Left lung (tissue), 10 donors: ENCODE measurements around the gene TMEM106B. TPM values are rescaled to one million over a fixed set of nuclear protein-coding genes. Genes with fewer than 3 reads are reported as not detected.

Source experiments
- ATAC-seq: fragments of 200-7000 bp; cut with Tn5 transposase; one replicate; pipeline ENCODE4 v1.9.1; 2020; ENCODE audit warnings: moderate library complexity
- DNase-seq, 4 donors: peaks; one replicate each; pipeline ENCODE4 v3.0.0-alpha.2; 2013 to 2020
- H3K27ac ChIP-seq, 2 donors: fragments of 200-600 bp; sonication (generic) in 1 of 2; one replicate each; pipeline versions ENCODE4 v1.5.0 to v1.8.0; 2020 to 2021
- H3K27me3 ChIP-seq, 2 donors: fragments of 200-600 bp; sonication (generic) in 1 of 2; one replicate each; pipeline versions ENCODE4 v1.5.0 to v1.8.0; 2020 to 2021
- H3K36me3 ChIP-seq, 2 donors: fragments of 200-600 bp; sonication (generic) in 1 of 2; one replicate each; pipeline versions ENCODE4 v1.5.0 to v1.8.0; 2020 to 2021
- H3K4me1 ChIP-seq, 2 donors: fragments of 200-600 bp; one replicate each; pipeline ENCODE4 v1.8.0; 2021
- H3K4me3 ChIP-seq, 2 donors: fragments of 200-600 bp; sonication (generic) in 1 of 2; one replicate each; pipeline versions ENCODE4 v1.5.0 to v1.8.0; 2020 to 2021; ENCODE audit warnings: mild to moderate bottlenecking in 1 of 2
- H3K9me3 ChIP-seq, 2 donors: fragments of 200-600 bp; sonication (generic) in 1 of 2; one replicate each; pipeline versions ENCODE4 v1.5.0 to v1.8.0; 2020 to 2021
- CTCF ChIP-seq, 2 donors: fragments of 200-600 bp; sonication (generic) in 1 of 2; IDR thresholded peaks; one replicate each; pipeline versions ENCODE4 v1.5.0 to v1.8.0; 2021; ENCODE audit warnings: antibody characterized with exemption in 2 of 2
- intact Hi-C, 2 donors: fragments of 100-400 bp; cut with DNase I; formaldehyde crosslinking; loops; one replicate each; pipeline versions ENCODE4 v1.11.2 to v1.14.2; 2022
- polyA plus RNA-seq, 6 donors: library from polyadenylated mRNA; unstranded; fragments of 120-200 nt; gene quantifications; one replicate each; pipeline ENCODE4 v1.2.1, GENCODE V29; 2013; ENCODE audit not compliant: insufficient read length in 6 of 6
- total RNA-seq, 2 donors: library from RNA; stranded (reverse); fragmentation: NEBNext Ultra II Directional; extraction: Animal tissue kit (Norgen Biotek cat#: 25700); gene quantifications; one replicate each; pipeline ENCODE4 v1.2.1, GENCODE V29; 2021
- donor health status: DM: no; HTN: yes; CAD: no.
- donor health status: DM: no; HTN: no; CAD: no.

Gene TMEM106B
- total and polyA plus RNA-seq, 8 donors: 43.3 to 78.7 (median 69.6) TPM

GRCh38 chr7:12234334-12234865 is 23.3 kb downstream of the TMEM106B start:
- Histone ChIP-seq H3K27ac (no peak overlapping the region), H3K36me3 (peaks cover 0 to 15% of the 10 kb centered on the region in 2 donors), H3K9me3 (no peaks in the 10 kb centered on the region), H3K4me1 (no peaks in the 10 kb centered on the region), H3K4me3 (no peak overlapping the region), H3K27me3 (no peaks in the 10 kb centered on the region)
- no peak for TF ChIP-seq CTCF (IDR thresholded peaks at IDR 0.05)
- no peak for DNase-seq
- intact Hi-C loops: no loop called here
- ATAC-seq: no peak

- no peaks in the 10 kb centered on the region for H3K27me3 ChIP-seq
- no peaks in the 10 kb centered on the region for H3K4me1 ChIP-seq
- H3K4me3 ChIP-seq: no peak overlapping the region
- intact Hi-C loops: no loop called here
- no peaks in the 10 kb centered on the region for H3K9me3 ChIP-seq
- H3K27ac ChIP-seq: no peak overlapping the region
- ATAC-seq (no peak), DNase-seq (no peak)
- H3K36me3 ChIP-seq: peaks cover 0 to 4% of the 10 kb centered on the region in 2 donors
- no peak for TF ChIP-seq CTCF (IDR thresholded peaks at IDR 0.05)
Measured at GRCh38 chr7:12235970-12236369, 24.9 kb downstream of the TMEM106B start.

- Histone ChIP-seq H3K27me3 (no peaks in the 10 kb centered on the region), H3K4me1 (no peaks in the 10 kb centered on the region), H3K36me3 (peaks cover 0 to 4% of the 10 kb centered on the region in 2 donors), H3K27ac (no peak overlapping the region), H3K4me3 (no peak overlapping the region), H3K9me3 (no peaks in the 10 kb centered on the region)
- intact Hi-C loops: no loop called here
- DNase-seq: no peak
- TF ChIP-seq CTCF (IDR thresholded peaks at IDR 0.05): no peak
- no peak for ATAC-seq
Measured at GRCh38 chr7:12237007-12237406, 25.9 kb downstream of the TMEM106B start.

- H3K4me1 ChIP-seq: no peaks in the 10 kb centered on the region
- H3K9me3 ChIP-seq: no peaks in the 10 kb centered on the region
- no peaks in the 10 kb centered on the region for H3K27me3 ChIP-seq
- TF ChIP-seq CTCF (IDR thresholded peaks at IDR 0.05): no peak
- DNase-seq (no peak), ATAC-seq (no peak)
- no peak overlapping the region for H3K4me3 ChIP-seq
- no peak overlapping the region for H3K27ac ChIP-seq
- peaks cover 0 to 4% of the 10 kb centered on the region in 2 donors for H3K36me3 ChIP-seq
- intact Hi-C loops: no loop called here
Measured at GRCh38 chr7:12239806-12240205, 28.7 kb downstream of the TMEM106B start.

- DNase-seq: peak in 1 of 4 donors; percentile 31
- peak in 1 of 2 donors; percentile 17 for TF ChIP-seq CTCF (IDR thresholded peaks at IDR 0.05)
- H3K27ac ChIP-seq: no peak overlapping the region
- no peaks in the 10 kb centered on the region for H3K27me3 ChIP-seq
- H3K9me3 ChIP-seq: no peaks in the 10 kb centered on the region
- no peaks in the 10 kb centered on the region for H3K36me3 ChIP-seq
- H3K4me3 ChIP-seq: no peak overlapping the region
- intact Hi-C loops: no loop called here
- peak; percentile 47 for ATAC-seq
- H3K4me1 ChIP-seq: no peaks in the 10 kb centered on the region
Measured at GRCh38 chr7:12244129-12244528, 33.0 kb downstream of the TMEM106B start.
